Measurements from ENCODE around the gene ELOA2.
"Not testable (repeated sequence)": the region's sequence is repeated elsewhere in the genome, so short reads cannot be mapped to it uniquely, and the experiment has no call there.

The ELOA2 gene

DNA sequence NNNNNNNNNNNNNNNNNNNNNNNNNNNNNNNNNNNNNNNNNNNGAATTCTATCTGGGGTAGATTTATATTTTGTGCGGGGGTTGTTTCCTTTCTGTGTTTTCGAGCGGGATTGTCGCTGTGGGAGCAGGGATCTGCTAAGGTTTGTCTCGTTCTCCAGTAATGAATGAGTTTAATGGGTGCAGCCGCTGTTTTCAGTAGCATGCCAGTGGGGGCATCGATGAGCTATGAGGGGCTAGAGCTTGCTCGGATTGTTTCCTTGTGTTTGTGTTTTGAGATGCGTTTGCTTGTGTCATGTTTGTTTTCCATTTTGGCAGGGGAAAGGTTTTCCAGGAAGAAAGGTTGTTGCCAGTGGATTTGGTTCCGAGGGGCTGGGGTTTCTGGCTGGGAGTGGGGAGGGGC lies 15.6 kb downstream of the ELOA2 start:
- DNase-seq: not testable (repeated sequence)
